HepG2 (cell line): Measurements from ENCODE around the gene SCMH1. TPM values are rescaled to one million over a fixed set of nuclear protein-coding genes. Genes with fewer than 3 reads are reported as not detected.

Source experiments
- CBX2 ChIP-seq, 2 experiments: fragments of 200-600 bp in 1 of 2; sonication (generic); formaldehyde crosslinking in 1 of 2; IDR thresholded peaks; 2 replicates each; pipeline versions ENCODE4 v1.7.0 to v1.8.1; 2018 to 2022; ENCODE audit warnings: low read depth in 2 of 2, low read length in 1 of 2, mild to moderate bottlenecking in 1 of 2, missing genetic modification reagents in 1 of 2
- DNMT3B ChIP-seq: conservative IDR thresholded peaks from 2 replicates; pipeline ENCODE4 v1.6.1; 2016; ENCODE audit warnings: missing biosample characterization, control low read depth
- FOXO1 ChIP-seq: sonication (generic); formaldehyde crosslinking; IDR thresholded peaks from 2 replicates; pipeline ENCODE4 v1.4.0; 2020; ENCODE audit warnings: missing genetic modification reagents
- NR2F2 ChIP-seq: IDR thresholded peaks from 2 replicates; pipeline ENCODE4 v1.6.1; 2012; ENCODE audit warnings: low read depth, inconsistent platforms, borderline replicate concordance
- SCMH1 ChIP-seq: sonication (generic); formaldehyde crosslinking; IDR thresholded peaks from 2 replicates; pipeline ENCODE4 v1.9.0; 2021; ENCODE audit warnings: missing genetic modification reagents, mild to moderate bottlenecking, borderline replicate concordance
- ZFP62 ChIP-seq: sonication (generic); formaldehyde crosslinking; IDR thresholded peaks from 2 replicates; pipeline ENCODE4 v1.4.0; 2020; ENCODE audit warnings: missing genetic modification reagents
- ZNF841 ChIP-seq: sonication (generic); formaldehyde crosslinking; IDR thresholded peaks from 2 replicates; pipeline ENCODE4 v1.8.1; 2023; ENCODE audit warnings: missing genetic modification reagents, borderline replicate concordance
- polyA plus RNA-seq, 8 experiments: library from polyadenylated mRNA; depleted of rRNA in 3 of 8; stranded (reverse) in 7 of 8; unstranded in 1 of 8; fragments of >200 nt; fragmentation: Illumina TruSeq in 4 of 8; extraction: Trizol in 4 of 8; gene quantifications; 2 replicates each; pipeline versions ENCODE4 v1.2.1 to v1.2.3, GENCODE V29; 2011 to 2016; ENCODE audit warnings: low read depth in 4 of 8, missing spikeins in 1 of 8, mixed read lengths in 1 of 8; ENCODE audit not compliant: insufficient read depth in 1 of 8
- total RNA-seq, 5 experiments: library from RNA; depleted of rRNA; stranded (reverse); fragments of >200 nt; fragmentation: Illumina TruSeq; extraction: Trizol; gene quantifications; 2 replicates each; pipeline ENCODE4 v1.2.3, GENCODE V29; 2016; ENCODE audit warnings: low read depth in 1 of 5
- TF ChIP-seq, protein P1 (sequence below): sonication (generic); formaldehyde crosslinking; conservative IDR thresholded peaks from 2 replicates; pipeline ENCODE4 v1.5.0; 2020; ENCODE audit warnings: missing genetic modification reagents
- TF ChIP-seq, protein P2 (sequence below): sonication (generic); formaldehyde crosslinking; IDR thresholded peaks from 2 replicates; pipeline ENCODE4 v1.9.0; 2021; ENCODE audit warnings: missing genetic modification reagents, borderline replicate concordance

The SCMH1 gene
- total and polyA plus RNA-seq, 2 of the 13 experiments (the other 11 are each of a cell fraction or from before 2014, with no cell fraction given) = 41.8 to 52.6 TPM

DNA sequence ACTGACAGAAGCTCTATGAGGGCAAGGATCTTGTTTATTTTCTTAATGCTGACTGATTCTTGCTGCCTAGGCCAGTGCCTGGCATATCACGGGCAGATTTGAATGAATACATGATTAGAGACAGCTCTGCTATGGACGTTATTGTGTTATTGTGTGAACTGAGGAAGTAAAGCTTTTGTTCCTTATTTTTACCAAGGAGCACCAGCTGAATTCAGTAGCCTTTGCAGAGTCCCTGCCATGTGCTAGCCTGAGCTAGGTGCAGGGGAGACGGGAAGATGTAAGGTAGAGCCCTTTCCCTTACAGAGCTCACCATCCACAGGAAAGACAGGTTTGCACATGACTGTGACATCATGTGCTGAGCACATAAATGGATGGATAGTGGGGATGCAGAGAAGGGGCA, 36.0 kb upstream of the SCMH1 start (continued):
- TF ChIP-seq NR2F2 (no peak), CBX2 (IDR thresholded peaks at IDR 0.05; ENCODE audit: low read depth, low read length) (no peak), CBX2 (CRISPR knock-in tag; IDR thresholded peaks at IDR 0.05; ENCODE audit: low read depth) (no peak), SCMH1 (CRISPR knock-in tag) (no peak), ZNF841 (CRISPR knock-in tag) (no peak), DNMT3B (CRISPR knock-in tag) (no peak), ZFP62 (CRISPR knock-in tag) (no peak), FOXO1 (no peak)
- TF ChIP-seq, protein P1, sequence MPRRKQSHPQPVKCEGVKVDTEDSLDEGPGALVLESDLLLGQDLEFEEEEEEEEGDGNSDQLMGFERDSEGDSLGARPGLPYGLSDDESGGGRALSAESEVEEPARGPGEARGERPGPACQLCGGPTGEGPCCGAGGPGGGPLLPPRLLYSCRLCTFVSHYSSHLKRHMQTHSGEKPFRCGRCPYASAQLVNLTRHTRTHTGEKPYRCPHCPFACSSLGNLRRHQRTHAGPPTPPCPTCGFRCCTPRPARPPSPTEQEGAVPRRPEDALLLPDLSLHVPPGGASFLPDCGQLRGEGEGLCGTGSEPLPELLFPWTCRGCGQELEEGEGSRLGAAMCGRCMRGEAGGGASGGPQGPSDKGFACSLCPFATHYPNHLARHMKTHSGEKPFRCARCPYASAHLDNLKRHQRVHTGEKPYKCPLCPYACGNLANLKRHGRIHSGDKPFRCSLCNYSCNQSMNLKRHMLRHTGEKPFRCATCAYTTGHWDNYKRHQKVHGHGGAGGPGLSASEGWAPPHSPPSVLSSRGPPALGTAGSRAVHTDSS (CRISPR knock-in tag) = no peak
- TF ChIP-seq, protein P2, sequence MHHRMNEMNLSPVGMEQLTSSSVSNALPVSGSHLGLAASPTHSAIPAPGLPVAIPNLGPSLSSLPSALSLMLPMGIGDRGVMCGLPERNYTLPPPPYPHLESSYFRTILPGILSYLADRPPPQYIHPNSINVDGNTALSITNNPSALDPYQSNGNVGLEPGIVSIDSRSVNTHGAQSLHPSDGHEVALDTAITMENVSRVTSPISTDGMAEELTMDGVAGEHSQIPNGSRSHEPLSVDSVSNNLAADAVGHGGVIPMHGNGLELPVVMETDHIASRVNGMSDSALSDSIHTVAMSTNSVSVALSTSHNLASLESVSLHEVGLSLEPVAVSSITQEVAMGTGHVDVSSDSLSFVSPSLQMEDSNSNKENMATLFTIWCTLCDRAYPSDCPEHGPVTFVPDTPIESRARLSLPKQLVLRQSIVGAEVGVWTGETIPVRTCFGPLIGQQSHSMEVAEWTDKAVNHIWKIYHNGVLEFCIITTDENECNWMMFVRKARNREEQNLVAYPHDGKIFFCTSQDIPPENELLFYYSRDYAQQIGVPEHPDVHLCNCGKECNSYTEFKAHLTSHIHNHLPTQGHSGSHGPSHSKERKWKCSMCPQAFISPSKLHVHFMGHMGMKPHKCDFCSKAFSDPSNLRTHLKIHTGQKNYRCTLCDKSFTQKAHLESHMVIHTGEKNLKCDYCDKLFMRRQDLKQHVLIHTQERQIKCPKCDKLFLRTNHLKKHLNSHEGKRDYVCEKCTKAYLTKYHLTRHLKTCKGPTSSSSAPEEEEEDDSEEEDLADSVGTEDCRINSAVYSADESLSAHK (CRISPR knock-in tag) = no peak
